CD1c-positive myeloid dendritic cell (primary cell): ENCODE measurements around the gene PLEKHM2.
A peak's percentile ranks its signal among the peaks of the same experiment; 100 is the strongest.
"Not testable (repeated sequence)": the region's sequence is repeated elsewhere in the genome, so short reads cannot be mapped to it uniquely, and the experiment has no call there.

Experiments used
- DNase-seq: peaks from one replicate; pipeline ENCODE4 v3.0.0-alpha.2; 2016; ENCODE audit errors: extremely low spot score

The PLEKHM2 gene, protein sequence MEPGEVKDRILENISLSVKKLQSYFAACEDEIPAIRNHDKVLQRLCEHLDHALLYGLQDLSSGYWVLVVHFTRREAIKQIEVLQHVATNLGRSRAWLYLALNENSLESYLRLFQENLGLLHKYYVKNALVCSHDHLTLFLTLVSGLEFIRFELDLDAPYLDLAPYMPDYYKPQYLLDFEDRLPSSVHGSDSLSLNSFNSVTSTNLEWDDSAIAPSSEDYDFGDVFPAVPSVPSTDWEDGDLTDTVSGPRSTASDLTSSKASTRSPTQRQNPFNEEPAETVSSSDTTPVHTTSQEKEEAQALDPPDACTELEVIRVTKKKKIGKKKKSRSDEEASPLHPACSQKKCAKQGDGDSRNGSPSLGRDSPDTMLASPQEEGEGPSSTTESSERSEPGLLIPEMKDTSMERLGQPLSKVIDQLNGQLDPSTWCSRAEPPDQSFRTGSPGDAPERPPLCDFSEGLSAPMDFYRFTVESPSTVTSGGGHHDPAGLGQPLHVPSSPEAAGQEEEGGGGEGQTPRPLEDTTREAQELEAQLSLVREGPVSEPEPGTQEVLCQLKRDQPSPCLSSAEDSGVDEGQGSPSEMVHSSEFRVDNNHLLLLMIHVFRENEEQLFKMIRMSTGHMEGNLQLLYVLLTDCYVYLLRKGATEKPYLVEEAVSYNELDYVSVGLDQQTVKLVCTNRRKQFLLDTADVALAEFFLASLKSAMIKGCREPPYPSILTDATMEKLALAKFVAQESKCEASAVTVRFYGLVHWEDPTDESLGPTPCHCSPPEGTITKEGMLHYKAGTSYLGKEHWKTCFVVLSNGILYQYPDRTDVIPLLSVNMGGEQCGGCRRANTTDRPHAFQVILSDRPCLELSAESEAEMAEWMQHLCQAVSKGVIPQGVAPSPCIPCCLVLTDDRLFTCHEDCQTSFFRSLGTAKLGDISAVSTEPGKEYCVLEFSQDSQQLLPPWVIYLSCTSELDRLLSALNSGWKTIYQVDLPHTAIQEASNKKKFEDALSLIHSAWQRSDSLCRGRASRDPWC

DNA sequence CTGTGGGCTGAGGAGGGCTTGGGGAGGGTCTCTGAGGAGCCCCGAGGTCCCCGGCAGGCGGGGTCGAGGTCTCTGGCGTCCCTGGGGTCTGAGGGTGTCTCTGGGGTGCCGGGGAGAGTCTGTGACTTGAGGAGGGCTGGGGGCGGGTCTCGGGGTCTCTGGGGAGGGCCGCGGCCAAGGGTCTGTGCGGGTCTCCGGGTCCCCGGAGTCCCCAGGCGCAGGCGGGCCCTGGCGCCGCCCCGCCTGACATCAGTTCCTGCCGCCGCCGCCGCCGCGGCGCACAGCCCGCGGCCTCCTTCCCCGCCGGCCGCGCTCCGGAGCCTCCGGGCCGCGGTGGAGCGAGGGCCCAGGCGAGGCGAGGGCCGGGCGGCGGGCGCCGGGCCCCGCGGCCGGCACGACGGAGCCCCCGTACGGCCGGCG, at the start of gene PLEKHM2:
TSS of gene PLEKHM2 (plus strand) at position 279 of the 420 bp plus-strand sequence. CDS start 239 bp downstream, outside the sequence.
- DNase-seq: peak; percentile 74

DNA sequence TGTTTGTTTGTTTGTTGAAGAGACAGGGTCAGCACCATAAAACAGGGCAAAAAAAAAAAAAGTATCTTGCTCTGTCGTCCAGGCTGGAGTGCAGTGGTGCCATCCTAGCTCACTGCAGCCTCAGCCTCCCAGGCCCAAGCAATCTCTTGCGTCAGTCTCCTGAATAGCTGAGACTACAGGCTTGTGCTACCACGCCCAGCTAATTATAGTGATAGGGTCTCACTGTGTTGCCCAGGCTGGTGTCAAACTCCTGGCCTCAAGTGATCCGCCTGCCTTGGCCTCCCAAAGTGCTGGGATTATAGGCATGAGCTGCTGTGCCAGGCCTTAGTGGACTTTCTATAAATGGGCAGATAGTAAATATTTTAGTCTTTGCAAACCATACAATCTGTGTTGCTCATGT, 47.7 kb upstream of the PLEKHM2 start:
- no peak for DNase-seq

DNA sequence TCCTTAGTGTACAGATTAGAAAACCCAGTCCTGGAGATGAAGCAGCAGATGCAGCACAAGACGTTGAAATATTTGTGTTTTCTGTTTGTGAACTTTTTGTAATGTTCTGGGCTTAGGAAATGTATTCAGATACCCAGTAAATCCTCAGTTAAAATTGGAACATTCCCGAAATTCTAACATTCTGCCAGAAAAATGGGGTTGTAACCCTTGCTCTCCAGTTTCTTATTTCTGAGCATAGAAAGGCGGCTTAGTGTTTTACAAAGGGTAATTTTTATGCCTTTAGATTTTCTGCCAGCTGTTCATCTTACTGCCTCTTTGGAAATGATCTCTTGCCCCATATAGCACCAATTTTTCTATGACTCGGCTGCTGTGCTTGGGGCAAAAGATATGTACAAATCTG, 46.3 kb upstream of the PLEKHM2 start:
- DNase-seq: no peak

DNA sequence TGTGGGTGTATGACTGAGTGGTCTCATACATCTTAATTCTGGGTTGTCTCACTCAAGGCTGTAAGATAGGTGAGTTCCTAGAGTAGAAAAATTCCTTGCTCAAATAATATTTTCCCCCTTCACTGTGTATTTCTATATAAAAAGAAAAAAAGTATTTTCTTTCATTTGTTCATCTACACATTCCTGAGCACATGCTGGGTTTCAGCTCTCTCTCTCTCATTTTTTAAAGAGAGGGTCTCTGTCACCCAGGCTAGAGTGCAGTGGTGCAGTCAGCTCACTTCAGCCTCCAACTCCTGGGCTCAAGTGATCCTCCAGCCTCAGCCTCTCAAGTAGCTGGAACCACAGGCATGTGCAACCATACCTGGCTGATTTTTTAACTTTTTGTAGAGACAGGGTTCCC, 44.9 kb upstream of the PLEKHM2 start:
- DNase-seq: no peak

DNA sequence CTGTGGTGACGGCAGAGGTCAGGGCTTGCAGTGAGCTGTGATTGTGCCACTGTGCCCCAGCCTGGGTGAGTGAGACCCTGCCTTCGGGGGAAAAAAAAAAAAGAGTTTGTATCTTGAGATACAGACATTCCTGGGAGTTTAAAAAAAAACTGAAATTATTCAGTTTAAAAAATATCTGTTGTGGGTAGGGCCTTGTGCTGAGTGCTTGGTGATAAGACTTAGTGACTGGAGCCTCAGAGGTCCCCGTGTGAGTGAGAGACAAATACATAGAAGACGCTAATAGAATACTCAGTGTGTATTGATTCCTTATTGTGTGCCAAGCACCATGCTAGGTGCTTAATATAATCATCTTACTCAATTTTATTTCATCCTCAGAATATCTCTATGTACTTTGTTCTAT, 44.2 kb upstream of the PLEKHM2 start:
- no peak for DNase-seq

DNA sequence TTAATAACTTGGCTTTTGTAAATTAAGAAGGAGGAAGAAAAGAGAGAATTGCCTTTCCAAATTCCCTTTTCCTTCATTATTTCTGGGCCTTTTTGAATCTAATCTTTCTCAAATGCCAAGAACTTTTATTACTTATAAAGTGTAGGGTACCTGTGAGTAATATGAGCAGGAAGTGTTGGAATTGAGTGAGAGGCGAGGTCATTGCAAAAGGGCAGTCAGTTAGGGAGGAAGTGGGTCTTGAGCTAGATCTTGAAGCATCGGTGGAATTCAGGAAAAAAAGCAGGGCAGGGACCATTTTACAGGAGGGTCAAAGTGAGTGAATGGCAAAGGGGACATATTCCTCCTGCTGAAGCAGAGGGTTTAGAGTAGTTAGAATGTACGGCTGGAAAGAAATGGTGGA, 43.5 kb upstream of the PLEKHM2 start:
- no peak for DNase-seq

DNA sequence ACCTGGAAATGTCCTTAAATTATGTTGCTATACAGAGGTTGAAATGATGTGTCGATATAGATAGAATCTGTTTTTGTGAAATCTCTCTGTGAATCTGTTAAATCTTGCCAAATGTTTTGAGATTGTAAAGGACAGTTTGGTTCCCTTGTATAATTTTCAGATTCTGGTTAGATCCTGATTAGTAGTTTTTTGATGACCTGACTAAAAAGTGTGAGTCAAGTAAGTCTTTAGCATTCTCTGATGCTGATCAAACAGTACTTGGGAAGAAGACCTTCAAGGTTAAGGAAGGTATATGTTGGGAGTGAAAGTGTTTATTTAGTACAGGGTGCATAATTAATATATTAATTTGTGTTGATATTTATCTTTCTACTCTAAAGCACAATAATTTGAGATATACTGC, 34.2 kb upstream of the PLEKHM2 start:
- DNase-seq: no peak

DNA sequence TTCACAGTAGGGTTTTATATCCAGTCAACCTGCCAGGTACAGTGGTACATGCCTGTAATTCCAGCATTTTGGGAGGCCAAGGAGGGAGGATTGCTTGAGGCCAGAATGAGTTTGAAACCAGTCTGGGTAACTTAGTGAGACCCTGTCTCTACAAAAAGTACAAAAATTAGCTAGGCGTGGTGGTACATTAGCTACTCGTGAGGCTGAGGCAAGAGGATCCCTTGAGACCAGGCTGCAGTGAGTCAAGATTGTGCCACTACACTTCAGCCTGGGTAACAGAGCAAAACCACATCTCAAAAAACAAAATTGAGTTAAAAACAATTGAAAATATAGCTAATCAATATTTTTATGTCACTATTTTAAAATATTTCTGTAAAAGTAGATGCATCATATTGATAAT, 33.7 kb upstream of the PLEKHM2 start:
- no peak for DNase-seq

DNA sequence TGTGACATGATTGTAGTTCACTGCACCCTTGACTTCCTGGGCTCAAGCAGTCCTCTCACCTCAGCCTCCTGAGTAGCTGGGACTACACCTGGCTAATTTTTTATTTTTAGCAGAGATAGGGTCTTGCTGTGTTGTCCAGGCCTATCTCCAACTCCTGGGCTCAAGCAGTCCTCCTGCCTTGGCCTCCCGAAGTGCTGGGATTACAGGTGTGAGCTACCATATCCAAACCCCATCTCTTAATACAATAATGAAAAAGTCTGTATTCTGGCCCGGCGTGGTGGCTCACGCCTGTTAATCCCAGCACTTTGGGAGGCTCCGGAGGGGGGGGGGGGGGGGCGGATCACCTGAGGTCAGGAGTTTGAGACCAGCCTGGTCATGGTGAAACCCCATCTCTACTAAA, 32.0 kb upstream of the PLEKHM2 start:
- not testable (repeated sequence) for DNase-seq

DNA sequence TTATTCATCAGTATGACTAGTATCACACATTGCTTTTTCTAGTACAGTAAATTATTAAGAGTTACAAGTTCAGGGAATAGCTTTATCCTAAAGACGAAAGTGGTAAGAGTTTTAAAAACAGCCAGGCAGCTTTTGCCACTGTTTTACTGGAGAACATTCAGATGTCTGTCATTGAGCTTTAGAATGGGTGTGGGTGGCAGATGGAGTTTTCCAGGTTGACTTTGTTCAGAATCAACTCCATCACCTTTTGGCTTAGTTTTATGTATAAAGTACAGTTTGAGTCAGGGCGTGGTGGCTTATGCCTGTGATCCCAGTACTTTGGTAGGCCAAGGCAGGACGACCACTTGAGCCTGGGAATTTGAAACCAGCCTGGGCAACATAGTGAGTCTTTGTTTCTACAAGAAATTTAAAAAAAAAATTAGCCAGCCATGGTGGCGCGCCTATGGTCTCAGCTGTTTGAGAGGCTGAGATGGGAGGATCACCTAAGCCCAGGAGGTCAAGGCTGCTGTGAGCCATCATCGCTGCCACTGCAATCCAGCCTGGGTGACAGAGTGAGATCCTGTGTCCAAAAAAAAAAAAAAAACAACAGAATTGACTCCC, 29.9 kb upstream of the PLEKHM2 start:
- DNase-seq: no peak

DNA sequence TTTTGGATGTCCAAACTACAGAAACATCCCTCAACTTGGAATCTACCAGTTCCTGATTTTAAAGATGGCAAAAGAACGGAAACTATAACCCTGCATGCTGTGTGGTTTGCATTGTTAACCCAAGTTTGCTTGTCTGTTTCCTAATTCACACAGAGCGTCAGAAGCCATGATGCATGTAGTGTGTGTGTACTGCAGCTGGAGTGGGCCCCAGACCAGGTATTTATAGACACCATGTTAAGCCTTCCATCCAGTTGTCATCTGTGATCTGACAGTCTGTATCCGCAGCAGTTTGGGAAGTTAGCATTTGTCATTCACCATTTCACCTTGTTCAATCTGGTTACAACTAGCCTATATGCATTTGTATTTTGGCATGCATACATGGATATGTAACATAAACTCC, 27.7 kb upstream of the PLEKHM2 start:
- no peak for DNase-seq

DNA sequence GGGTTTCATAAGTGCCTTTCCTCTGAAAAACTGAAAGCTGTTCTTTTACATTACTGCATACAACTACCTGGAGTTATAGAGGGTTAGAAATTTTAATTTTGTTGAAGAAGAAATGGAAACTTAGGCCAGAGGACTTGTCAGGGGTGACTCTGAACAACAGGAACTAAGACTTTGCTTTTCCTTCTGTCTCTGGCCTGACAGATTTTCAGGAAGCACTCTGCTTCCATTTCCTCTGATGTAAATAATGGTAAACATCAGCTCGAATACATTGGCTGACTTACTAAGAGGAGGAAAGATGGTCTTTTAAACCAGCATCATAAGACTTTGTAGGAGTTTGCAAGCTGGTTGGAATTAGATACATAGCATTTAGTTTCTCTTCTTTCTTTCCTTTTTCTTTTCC, 27.1 kb upstream of the PLEKHM2 start:
- DNase-seq: no peak

DNA sequence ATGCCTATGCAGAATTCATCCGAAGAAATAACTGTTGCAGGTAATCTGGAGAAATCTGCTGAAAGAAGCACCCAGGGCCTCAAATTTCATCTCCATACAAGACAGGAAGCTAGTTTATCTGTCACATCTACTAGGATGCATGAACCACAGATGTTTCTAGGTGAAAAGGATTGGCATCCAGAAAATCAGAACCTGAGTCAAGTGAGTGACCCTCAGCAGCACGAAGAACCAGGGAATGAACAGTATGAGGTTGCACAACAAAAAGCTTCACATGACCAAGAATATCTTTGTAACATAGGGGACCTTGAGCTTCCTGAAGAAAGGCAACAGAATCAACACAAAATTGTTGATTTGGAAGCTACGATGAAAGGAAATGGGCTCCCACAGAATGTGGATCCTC, 24.0 kb upstream of the PLEKHM2 start:
- no peak for DNase-seq

DNA sequence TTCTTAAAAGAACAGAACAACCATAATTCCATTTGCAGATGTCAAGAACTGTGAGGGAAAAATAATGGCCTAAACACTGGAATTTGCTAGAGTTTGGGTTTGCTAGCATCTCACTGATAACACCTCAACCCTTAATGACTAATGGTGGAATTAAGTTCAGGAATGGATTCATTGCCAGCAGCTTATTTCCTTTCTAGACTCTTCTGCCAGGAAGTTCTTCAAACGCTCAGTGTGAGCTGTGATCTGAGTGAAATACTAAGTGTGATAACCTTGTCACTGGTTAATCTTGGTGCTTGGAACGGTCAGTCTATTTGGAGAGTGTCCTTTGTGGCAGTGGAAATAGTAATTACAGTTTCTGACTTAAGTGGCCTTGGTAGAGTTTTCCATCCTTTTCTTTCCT, 21.6 kb upstream of the PLEKHM2 start:
- DNase-seq: no peak

DNA sequence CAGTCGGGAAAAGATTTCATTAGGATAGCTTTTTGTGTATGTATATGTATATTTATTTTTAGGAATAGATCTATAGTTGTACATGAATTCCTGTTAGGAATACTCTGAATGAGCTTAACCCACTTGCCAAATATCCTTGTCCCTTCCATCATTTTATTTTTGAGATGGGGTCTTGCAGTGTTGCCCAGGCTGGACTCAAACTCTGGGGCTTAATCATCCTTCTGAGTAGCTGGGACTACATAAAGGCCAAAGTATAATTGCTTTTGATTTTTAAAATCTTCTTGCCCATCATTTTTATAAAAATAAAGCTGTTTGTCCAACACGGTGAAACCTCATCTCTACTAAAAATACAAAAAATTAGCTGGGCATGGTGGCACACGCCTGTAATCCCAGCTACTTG, 20.2 kb upstream of the PLEKHM2 start:
- no peak for DNase-seq

DNA sequence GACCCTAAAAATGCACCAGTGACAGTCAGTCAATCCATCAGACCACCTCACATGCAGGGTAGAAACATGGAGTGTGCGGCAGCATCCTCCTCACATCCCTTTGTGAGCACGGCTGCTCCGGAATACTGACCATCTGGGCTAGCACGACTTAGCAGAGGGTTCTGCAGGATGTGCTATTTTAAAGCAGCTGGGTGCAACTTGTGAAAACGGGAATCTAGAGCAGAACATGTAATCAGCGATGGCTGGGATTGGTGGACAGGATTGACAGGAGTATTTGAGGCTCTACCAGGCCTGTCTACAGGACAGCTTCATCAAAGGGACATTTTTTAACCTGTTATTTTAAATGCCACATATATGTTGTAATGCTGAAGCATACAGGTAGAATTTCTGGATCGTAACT, 16.8 kb upstream of the PLEKHM2 start:
- no peak for DNase-seq

DNA sequence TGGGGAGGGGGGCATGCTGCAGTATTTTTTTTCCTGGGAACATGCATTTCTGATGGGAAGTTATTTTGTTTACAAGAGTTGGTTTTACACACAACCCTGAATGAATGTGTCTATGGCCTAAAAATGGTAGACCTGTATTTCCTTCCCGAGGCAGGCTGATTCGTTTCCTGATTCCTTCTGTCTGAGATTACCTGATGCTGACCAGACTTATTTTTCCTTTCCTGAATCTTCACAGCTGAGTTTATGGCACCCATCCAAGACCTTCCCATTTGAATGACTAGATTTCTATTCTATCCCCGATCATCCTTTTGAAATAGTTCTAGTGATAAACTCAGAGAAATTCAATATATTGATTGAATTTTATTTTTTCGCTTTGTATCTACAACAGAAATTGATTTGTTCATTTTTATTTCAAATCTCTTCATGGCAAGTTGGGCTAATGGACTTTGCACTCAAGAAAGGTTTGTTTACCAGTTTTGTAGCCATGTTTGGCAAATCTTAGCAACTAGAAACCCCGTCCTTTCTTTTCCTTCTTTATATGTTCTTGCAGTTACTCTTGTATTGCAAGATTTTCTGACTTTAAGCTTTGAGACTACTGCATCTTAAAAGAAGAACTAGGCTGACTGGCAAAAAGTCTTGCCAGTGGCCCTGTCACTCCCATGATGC, 15.9 kb upstream of the PLEKHM2 start:
- DNase-seq: no peak

DNA sequence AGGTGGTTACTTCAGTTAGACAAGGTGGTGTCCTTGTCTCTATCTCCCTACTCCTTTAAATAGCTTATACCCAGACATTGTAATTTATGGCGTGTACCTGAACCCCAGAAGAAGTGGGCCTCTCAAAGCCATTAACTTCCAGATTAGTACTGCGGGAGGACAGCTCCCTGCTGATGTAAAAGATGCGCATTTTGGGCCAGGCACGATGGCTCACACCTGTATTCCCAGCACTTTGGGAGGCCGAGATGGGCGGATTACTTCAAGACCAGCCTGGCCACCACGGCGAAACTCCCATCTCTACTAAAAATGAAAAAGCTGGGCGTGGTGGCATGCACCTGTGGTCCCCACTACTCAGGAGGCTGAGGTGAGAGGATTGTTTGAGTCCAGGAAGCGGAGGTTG, 15.0 kb upstream of the PLEKHM2 start:
- no peak for DNase-seq

DNA sequence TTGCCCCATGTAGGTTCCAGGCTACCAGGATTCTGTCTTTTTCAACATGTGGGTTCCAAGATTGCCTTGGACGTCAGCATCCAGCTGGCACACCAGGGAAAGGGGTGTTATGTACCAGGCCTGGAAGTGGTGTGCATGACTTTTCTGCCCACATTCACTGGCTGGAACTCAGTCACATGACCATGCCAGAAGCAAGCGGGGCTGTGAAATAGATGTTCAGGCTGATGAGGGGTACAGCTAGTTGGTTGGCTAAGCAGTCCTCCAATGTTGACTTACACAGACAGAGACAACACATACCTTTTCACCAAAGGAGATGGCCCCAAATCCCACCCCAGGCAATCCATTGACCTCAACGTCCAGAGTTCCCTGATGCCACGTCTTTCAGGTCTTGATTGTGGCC, 14.3 kb upstream of the PLEKHM2 start:
- no peak for DNase-seq

DNA sequence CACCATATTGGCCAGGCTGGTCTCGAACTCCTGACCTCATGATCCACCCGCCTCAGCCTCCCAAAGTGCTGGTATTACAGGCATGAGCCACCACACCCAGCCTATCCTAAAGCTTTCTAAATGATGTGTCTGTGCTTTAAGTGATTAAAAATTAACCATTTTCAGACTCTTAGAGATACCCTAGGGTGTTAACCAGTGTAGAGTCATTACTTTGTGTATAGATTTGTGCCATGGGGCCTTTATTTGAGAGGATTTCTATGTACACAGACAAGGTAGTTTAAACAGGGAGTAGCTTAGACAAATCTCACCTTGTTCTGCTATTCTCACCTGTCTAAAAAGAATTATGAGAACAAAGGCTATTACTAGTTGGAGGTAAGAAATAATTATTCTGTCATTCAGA, 12.7 kb upstream of the PLEKHM2 start:
- DNase-seq: no peak

DNA sequence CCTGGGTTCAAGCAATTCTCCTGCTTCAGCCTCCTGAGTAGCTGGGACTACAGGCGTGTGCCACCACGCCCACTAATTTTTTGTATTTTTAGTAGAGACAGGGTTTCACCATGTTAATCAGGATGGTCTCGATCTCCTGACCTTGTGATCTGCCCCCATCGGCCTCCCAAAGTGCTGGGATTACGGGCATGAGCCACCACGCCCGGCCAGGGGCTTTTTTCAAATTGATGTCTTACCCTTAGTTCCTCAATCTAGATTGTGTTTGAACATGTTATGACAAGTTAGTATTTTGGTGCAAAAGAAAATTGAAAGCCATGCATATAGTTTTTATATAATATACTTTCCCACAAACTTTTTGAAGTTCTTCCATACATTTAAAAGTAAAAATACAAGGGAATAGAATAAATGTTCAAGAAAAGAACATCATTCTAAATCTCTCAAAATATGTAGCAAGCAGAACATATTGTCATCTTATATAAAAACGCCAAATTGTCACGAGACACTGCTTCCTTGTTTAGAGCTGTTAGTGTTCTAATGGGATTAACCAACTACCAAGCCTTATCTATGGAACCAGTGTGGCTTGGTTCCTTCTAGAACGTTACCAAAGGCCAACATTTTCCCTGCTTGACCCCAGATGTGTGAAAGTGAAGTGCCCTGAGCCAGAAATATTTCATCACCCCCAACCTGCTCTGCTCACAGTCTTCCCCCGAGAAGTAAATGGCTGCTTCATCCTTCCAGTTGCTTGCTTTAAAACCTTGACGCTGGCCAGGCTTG, 9.5 kb upstream of the PLEKHM2 start:
- DNase-seq: peak; percentile 69
